GM21360 (cell line): ENCODE data around the gene GABRB2.

Source experiments
- ATAC-seq: cut with Tn5 transposase; IDR thresholded peaks from one replicate; pipeline ENCODE4 v1.9.1; 2021; ENCODE audit warnings: mild to moderate bottlenecking, moderate library complexity; ENCODE audit not compliant: unreplicated experiment

GABRB2 gene

GRCh38 chr5:161481922-161482321 is 64.6 kb downstream of the GABRB2 start:
- peak; percentile 91 for ATAC-seq

- no peak for ATAC-seq
Observed at GRCh38 chr5:161471211-161471950, 75.1 kb downstream of the GABRB2 start.

DNA sequence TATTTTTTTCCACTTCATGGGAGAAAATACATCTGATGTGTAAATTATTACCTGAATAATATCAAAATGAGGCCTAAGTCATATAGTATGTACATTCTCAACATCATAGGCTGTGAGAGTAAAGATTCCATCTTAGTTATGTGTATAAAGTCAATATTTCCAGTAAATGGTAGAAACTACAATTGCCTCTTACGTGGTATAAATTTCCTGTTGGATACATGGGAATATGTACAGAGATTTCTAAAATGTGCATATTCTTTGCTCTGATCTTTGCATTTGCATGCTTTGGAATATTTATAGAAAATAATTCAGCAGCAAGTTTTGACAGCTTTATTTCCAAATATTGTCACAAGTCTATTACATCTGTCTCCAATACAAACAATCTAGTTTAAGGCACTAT is 78.8 kb downstream of the GABRB2 start:
- no peak for ATAC-seq

DNA sequence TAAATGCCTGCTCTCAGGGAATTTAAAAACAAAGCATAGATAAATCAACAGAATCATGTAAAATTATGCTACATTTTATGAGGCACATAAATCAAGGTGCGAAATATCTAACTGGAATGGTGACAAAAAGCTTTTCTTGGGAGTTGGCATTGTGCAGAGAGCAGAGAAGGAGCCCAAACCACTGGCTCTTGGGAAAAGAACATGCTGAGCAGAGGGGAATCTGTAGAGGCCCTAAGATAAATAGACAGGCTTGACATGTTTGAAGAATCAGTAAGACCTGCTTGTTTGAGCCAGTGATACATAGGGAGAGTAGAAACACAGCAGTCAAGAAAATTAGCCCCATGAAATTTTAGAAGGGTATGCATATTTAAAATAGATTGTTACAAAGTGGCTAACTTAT is 85.8 kb downstream of the GABRB2 start:
- ATAC-seq: no peak

DNA sequence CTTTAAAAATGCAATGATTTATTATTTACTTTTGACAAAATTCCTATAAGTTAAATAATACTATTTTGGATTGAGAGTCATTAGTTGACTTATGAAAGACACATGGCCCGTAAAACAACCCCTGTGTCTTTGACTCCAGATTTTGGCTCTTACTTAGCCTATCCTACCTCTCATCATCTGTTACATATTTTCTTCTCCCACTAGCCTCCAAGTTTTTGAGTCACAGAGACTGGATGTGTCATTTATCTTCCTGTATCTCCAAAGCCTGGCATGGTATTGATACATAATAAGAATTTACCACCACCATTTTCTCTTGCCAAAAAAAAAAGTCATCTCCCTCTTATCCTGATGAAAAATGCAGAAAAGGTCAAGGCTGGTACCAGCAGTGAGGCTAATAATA is 99.9 kb downstream of the GABRB2 start:
- ATAC-seq: no peak

- ATAC-seq: no peak
Observed at GRCh38 chr5:161442471-161442870, 104.1 kb downstream of the GABRB2 start.

GRCh38 chr5:161432798-161433197 is 113.7 kb downstream of the GABRB2 start:
- no peak for ATAC-seq

DNA sequence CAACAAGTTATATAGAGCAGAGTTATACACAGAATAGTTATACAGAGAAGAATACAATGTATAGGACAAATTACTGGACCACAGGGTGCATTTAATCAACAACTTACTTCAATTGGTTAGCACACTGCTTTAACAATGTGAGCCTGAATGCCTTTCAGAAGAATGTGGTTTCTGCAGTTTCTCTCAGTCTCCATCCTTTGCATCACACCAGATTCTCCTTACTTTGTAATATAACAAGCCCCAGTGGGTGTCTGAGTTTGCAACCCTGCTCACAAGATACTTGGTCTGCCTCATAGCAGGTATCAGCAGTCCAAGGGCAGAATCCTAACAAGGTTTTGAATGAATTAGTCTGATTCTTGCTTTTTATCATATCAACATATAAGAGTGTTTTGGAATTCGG is 114.6 kb downstream of the GABRB2 start:
- ATAC-seq: no peak

- ATAC-seq: no peak
Observed at GRCh38 chr5:161421067-161421466, 125.5 kb downstream of the GABRB2 start.

GRCh38 chr5:161420521-161420920 is 126.0 kb downstream of the GABRB2 start:
- no peak for ATAC-seq

DNA sequence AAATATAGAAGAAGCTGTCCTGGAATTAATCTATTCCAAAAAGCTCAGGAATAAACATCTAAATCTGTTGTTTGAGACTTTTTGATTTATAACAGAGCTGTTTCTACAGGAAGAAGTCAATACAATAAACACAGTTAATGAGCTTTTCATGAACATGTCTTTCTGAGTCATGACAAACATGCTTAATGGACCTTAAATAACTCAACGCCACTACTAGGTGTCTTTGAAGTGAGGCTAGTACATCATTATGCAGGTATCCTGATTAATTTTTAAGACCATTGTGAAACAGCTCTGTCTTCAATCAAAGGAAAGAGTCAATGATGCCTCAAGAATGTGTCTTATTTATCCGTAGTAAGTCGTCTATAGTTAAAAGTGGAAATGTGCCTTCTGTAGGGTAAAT is 131.6 kb downstream of the GABRB2 start:
- no peak for ATAC-seq

DNA sequence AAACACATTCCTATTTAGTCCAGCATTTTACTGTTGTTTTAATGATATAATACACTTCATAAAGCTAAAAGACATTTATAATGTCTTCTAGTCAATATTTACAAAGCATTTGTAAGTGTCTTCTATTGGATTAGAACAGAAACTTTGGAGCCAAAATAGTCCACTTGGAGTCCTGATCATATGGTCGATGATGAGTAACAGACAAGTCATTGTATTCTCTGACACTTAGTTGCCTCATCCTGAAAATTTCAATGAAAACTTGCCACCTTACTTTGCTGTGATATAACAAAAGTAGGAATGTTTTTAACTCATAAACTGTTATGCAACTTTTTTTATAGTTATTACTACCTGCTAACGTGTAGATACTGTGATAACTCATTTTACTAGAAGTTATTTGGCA is 132.5 kb downstream of the GABRB2 start:
- no peak for ATAC-seq

GRCh38 chr5:161412792-161413191 is 133.7 kb downstream of the GABRB2 start:
- no peak for ATAC-seq

DNA sequence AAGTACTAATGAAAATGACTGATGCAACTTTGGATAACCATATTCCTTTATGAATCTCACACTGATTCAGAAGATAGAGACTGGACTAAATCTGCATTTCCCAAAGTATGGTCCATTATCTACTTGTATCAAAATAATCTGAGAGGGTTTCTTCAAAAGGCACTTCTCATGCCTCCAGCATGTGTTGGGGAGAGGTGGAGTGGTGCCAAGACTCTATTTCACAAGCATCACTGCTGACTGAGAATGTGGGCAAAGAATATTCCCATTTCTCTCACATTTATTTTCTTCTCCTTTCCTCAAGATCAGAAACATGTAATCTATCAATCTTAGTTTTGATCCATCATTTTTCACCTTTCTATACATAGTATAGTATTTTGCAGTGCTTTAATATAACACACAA is 135.4 kb downstream of the GABRB2 start:
- ATAC-seq: no peak

DNA sequence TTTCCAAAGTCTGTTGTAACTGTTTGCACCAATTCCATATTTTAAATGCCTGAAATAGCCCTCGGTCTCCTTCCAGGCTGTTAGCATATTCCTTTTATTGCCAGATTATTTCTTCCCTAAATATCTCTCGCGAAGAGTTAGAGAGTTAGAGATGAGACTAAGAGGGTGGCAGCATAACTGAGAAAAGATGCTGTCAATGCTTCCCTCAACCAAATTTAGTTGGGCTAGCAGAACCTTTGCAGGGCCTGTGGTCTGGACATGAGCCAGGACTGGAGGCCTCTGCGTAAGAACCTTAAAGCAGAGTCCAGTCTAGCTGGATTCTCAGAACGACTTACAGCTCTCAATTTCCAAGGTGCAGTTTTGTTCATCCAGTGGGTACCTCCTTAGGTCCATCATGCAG is 135.9 kb downstream of the GABRB2 start:
- no peak for ATAC-seq

DNA sequence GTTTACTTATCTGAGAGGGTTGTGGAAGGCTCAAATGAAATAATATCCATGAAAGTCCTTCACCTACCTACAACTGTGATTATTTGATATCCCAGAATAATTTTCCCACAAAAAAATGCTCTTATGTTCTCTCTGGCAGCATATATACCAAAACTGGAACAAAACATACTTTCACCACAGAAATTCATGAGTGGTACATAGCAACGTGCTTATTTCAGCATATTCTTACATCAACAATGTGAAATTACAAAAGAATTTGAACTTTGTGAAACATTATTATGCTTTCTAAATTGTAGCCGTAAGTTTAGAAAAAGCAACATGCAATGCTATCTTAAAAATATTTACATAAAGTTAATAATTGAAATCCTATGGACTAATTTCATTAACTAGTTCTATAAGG is 137.1 kb downstream of the GABRB2 start:
- ATAC-seq: no peak

GRCh38 chr5:161406880-161407279 is 139.6 kb downstream of the GABRB2 start:
- no peak for ATAC-seq

- no peak for ATAC-seq
Observed at GRCh38 chr5:161403996-161404395, 142.5 kb downstream of the GABRB2 start.

DNA sequence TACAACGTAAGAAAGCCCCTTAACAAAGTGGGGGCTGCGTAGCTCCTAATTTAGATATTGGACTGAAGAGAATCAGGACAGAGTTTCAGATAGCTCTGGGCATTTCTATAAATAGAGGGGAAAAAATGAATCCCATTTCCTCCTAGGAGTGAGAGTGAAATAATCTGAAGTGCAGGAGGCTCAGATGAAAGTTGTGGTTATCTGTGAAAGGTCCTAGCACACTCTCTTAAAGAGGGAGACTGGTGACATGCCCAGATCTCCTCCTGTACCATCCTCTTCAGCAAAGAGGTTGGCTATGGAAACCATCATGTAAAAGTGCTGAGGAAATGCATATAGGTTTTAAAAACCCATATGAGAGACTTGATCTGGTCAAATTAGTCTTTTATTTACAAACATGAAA is 143.4 kb downstream of the GABRB2 start:
- ATAC-seq: no peak

DNA sequence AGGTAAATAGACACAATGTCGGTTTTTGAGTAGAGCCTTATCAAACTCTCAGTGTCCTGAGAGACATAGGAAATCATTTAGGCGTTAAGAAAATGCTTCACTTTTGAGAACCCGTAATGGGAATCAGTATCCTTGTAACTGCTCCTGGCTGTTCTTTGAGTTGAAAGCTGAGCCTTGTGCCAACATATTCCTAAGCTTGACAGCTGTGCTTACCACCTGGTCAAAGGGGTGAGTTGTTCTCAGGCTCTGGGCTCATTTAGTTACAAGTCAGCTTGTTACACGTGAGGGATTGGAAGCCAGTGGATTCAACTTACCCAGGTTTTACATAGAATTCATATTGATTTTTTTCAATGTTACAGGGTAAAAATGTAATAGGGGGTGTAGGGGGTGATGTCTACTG is 145.9 kb downstream of the GABRB2 start:
- no peak for ATAC-seq

GRCh38 chr5:161399996-161400562 is 146.4 kb downstream of the GABRB2 start:
- ATAC-seq: no peak

DNA sequence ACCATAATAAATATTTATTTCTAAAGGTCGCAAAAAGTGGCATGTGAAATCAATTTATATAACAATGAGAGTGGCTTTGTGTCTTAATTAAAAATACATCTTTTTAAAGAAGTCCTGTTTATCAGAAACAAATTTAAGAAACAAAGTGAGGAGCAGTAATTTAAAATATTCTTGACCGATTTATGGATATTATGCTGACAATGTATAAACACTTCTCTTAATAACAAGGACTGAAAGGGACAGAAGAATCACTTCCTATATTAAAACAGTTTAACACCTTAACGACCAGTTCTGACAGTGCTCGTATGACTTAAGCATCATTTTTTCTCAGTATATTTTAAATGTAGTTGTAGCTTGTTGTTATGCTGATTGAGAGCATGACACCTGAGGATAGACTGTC is 149.1 kb downstream of the GABRB2 start:
- ATAC-seq: no peak

GRCh38 chr5:161396171-161396570 is 150.4 kb downstream of the GABRB2 start:
- ATAC-seq: no peak
